PFSK-1 (cell line): ENCODE results near the gene C4orf51.

ENCODE experiments used
- POLR2AphosphoS5 ChIP-seq: IDR thresholded peaks from 2 replicates; pipeline ENCODE4 v1.6.1; 2012; ENCODE audit warnings: low read depth, mild to moderate bottlenecking, control low read depth, low read length, moderate library complexity
- REST ChIP-seq, 2 experiments: IDR thresholded peaks; 2 replicates each; pipeline versions ENCODE4 v1.6.1 to v1.8.0; 2011 to 2012; ENCODE audit warnings: low read depth in 2 of 2, low read length in 2 of 2, control low read depth in 1 of 2, inconsistent platforms in 1 of 2, mild to moderate bottlenecking in 1 of 2, moderate library complexity in 1 of 2; ENCODE audit not compliant: insufficient read depth in 1 of 2
- SIN3A ChIP-seq: IDR thresholded peaks from 2 replicates; pipeline ENCODE4 v1.6.1; 2012; ENCODE audit warnings: mild to moderate bottlenecking, low read length, moderate library complexity, borderline replicate concordance; ENCODE audit not compliant: insufficient read depth
- TAF1 ChIP-seq: IDR thresholded peaks from 2 replicates; pipeline ENCODE4 v1.6.1; 2012; ENCODE audit warnings: low read length, control low read depth, borderline replicate concordance; ENCODE audit not compliant: insufficient read depth

GRCh38 chr4:145679991-145680455 lies at the start of gene C4orf51:
- TF ChIP-seq POLR2AphosphoS5 (no peak), SIN3A (no peak), REST (IDR thresholded peaks at IDR 0.05; ENCODE audit: insufficient read depth in 1 of 2, low read depth in 2 of 2, low read length in 2 of 2) (no peak), TAF1 (no peak)
